Activated CD8-positive, alpha-beta memory T cell treated with anti-CD3 and anti-CD28 coated beads for 48 hours (primary cell): Measurements from ENCODE around the gene LEFTY2.
"Not testable (repeated sequence)": the region's sequence is repeated elsewhere in the genome, so short reads cannot be mapped to it uniquely, and the experiment has no call there.

Experiments used
- DNase-seq, 3 experiments: peaks; one replicate each; pipeline ENCODE4 v3.0.0-alpha.2; 2020; ENCODE audit warnings: low read depth in 2 of 3, low spot score in 2 of 3

Gene LEFTY2, protein sequence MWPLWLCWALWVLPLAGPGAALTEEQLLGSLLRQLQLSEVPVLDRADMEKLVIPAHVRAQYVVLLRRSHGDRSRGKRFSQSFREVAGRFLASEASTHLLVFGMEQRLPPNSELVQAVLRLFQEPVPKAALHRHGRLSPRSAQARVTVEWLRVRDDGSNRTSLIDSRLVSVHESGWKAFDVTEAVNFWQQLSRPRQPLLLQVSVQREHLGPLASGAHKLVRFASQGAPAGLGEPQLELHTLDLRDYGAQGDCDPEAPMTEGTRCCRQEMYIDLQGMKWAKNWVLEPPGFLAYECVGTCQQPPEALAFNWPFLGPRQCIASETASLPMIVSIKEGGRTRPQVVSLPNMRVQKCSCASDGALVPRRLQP

DNA sequence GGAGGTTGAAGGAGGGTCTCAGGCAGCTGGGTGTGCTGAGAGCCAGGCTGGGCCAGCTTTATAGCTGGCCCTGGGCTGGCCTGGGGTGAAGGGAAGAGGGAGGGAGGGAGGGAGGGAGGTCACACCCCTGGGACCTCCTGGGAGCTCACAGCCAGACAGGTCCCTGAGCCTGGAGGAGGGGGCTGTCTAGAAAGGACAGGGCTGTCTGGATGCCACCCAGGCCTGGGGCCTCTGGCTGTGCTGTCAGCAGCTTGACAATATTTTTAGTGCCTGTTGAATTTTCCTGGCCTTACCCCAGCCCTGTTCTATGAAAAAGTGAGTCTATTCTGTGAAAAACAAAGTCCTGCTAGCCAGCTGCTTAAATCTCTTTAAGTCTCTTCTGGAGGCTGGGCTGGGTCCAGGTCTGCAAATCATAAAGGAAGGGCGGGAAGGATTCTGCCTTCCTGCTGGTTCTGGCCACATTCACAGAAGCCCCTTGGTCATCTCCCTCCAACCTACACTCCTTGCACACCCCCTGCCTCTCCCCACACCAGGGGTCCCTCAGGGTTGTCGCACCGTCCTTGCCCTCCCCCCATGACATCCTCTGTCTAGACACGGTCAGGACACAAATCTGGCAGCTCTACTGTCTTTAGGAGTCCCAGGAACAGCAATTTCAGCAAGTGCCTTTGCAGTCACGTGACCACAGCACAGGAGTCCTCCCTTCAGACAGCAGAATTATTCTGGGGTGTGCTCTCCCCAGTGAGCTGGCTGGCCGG is at the start of gene LEFTY2:
Gene LEFTY2, minus strand, starts transcription at position 34 of the 755 bp plus-strand sequence. CDS start 80 bp downstream, outside the sequence.
- DNase-seq, result no peak

DNA sequence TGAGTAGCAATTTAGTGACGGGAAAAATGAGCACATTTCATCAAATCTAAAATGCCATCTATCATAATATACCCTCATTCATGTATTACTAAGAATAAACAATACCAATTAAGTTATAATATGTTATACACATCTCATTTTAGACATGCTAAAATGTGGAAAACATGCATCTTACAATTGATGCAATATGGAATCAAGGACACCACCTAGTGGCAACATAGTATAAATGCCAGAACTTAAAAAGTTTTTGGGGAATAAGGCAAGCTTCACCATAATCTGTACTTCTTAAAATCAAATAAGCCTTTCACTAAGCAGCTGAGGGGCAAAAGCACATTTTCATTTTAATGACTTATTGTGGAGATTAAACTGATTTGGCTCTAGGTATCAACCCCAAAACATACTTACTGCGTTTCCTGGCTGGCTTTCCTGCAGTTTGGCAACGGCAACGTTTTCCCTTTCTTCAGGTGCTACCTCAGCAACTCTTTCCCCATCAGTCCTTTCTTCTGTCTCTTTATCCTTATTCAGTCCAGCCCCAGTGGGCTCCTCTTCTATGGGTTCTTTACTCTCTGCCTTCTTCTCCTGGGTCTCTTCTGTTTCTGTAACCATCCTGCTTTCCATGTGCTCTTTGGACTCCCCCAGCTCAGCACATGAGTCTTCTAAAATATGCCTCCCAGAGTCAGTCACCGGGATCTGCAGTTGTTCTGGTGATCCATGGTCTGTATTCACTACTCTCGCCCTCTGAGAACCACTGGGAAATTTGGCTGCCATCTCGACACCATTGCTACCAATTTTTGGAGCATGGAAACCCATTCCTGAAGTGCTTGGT is 46.7 kb upstream of the LEFTY2 start:
- DNase-seq, result no peak

DNA sequence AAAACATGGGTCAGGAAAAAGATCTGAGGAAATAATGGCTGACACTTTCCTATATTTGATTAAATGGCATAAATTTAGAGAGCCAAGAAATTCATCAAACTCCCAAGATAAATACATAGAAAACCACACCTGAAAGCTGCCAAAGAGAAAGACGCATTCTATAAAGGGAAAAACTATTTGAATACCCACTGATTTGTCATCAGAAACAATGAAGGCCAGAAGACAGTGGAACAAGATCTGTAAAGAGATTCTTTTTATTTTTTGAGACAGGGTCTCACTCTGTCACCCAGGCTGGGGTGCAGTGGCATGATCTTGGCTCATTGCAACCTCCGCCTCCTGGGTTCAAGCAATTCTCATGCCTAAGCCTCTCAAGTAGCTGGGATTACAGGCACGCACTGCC is 40.7 kb upstream of the LEFTY2 start:
- no peak for DNase-seq

DNA sequence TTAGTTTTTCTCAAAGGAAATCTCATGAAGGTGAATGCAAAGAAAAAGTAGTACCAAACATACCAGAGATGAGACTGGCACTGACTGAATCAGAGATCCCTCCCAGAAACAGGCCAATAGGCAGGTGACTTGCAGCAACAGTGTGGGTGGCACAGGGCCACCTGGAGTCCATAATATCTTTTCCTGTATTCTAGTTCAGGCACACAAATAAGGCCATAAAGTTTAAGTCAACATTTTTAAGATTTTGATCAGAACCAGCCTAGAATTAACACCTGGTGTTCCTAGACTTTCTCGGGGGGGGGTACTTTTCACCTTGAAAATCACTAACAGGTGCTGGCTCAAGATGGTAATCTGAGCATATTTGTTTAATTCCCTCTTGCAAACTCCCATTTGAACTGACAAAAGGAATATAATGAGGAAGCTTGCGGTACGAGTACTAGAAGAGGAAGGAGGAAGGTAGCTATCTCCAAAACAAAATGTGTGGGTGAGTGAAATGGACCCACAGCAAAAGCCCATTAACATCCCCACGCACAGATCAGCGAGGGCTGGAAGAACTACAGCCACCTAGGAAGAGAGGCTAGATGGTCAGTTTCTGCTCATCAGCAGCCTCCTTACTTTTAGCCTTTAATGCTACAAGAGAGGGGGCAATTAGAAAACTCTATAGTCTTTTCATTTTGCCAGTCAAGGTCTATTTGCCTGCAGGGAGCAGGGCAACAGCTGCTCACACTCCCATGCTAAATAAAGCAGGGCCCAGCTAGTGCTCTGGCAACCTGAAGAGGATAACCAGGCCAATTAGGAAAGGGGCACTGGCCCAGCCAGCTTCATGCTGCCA is 39.2 kb upstream of the LEFTY2 start:
- DNase-seq, result no peak

DNA sequence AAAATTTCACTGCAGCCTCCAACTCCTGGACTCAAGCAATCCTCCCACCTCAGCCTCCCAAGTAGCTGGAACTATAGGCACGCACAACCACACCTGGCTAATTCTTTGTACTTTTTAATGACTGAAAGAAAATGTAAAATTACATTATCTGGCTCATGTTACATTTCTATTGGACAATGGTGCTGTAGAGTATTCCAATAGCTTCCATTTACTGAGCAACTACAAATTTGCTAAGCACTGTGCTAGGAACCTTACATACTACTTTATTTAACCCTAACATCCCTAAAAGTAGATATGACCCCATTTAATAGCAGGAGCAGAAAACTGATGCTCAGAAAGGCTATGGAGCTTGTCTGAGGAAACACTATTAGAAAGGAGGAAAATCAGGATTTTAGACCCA is 38.4 kb upstream of the LEFTY2 start:
- no peak for DNase-seq

DNA sequence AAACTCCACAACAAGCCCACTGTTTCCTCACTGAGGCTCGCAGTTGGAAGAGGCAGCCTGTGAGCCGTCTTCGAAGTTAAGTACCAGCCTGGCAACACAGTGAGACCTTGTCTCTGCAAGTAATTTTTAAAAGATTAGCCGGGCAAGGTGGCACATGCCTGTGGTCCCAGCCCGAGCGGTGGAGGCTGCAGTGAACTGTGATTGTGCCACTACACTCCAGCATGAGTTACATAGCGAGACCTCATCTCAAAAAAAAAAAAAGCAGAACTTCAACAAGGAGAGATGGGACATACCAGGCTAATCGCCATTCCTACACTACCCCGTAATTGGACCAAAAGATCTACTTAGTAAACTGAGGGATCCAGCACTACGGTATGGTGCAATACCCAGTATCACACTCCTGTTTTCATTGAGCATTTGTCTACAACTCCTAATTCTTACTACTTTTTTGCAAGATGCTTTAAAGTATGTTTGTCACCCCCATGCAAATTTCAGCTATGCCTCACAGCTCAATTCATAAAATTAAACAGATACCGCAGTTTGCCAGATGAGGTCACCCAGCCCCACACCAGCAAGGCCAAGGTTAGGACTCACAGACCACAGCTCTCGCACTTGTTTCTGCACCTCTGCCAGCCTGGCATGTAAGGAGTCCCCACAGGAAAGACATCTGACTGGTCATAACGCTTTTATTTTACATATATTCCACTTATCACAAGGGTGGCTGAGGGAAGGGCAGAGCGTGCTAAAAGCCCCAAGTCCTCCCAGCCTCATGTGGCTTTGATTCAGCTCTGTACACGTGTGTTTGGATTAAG is 37.1 kb upstream of the LEFTY2 start:
- DNase-seq, result no peak

DNA sequence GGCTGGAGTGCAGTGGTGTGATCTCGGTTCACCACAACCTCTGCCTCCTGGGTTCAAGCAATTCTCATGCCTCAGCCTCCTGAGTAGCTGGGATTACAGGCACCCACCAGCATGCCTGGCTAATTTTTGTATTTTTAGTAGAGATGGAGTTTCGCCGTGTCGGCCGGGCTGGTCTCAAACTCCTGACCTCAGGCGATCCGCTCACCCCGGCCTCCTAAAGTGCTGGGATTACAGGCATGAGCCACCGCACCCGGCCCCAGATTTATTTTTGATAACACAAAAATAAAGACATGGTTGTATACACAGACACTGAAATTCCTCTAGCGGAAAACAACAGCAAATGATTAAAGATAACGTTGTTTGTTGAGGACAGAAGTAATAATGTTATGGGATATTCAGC is 34.1 kb upstream of the LEFTY2 start:
- not testable (repeated sequence) for DNase-seq

DNA sequence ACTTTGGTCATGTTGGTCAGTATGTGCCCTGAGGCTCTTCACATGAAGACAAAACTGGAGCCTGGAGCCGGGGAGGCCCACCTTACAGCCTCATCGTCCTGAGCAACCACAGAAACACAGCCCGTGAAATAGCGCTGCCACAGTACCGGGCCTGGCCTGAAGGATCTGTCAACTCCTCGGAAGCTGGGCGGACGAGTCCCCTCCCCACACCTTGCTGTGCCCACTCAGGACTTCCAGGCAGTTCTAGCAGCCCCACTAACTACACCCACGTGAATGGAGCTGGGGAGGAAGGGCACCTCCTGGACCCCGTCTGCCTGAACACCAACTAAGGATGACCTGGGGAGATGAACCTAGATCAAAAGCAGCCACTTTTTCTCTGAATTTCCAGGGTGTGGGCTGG is 33.4 kb upstream of the LEFTY2 start:
- no peak for DNase-seq

DNA sequence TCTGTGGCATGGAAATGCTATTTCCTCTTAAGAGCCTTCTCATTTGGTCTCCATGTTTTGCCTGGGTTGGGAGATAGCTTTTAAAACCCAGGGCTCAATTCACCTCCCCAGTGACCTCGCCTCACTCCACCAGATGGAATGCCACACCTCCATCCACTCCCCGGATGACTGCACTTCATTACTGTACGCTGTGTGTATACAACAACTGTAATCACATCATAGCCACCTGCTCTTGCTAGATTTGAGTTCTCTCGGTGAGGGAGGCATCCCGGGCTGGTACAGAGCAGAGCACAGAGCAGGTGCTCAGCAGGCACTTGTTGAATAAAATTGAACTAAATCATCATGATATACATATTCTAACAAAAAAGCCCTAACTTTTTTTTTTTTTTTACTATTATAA is 32.1 kb upstream of the LEFTY2 start:
- DNase-seq, result no peak

DNA sequence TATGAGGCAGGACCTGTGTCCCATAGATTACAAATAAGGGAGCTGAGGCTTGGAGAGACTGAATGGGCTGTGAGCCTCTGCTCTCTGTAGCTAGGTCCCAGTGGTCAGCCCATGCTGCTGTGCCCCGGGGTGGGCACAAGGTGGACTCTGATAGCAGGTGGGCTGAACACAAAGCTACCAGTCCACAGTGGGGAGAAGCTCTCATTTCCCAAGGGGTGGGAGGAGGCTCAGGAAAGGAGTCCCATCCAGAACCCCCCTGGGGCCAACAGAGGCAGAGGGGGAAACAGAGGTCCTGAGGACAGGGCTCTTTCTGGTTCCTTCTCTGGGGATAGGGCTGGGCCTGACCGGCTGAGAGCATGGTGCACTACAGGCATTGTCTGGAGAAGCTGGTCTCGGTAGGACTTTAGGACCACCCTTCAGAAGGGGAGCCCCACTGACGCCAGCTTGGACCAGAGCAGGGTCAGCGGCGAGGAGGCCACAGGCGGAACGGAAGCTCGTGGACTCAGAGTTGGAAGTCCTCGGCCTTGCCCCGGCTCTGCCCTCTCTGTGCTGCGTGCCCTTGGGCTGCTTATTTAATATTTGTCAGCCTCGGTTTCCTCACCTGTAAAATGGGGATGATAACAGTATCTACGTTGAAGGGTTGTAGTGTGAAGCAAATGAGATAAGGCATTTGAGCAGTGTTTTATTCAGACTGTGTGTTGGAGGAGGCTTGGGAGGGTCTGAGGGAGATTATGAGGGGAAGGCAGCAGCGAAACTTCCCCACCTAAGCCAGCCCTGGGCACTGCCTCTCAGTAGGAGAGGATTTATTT is 31.5 kb upstream of the LEFTY2 start:
- DNase-seq, result no peak

DNA sequence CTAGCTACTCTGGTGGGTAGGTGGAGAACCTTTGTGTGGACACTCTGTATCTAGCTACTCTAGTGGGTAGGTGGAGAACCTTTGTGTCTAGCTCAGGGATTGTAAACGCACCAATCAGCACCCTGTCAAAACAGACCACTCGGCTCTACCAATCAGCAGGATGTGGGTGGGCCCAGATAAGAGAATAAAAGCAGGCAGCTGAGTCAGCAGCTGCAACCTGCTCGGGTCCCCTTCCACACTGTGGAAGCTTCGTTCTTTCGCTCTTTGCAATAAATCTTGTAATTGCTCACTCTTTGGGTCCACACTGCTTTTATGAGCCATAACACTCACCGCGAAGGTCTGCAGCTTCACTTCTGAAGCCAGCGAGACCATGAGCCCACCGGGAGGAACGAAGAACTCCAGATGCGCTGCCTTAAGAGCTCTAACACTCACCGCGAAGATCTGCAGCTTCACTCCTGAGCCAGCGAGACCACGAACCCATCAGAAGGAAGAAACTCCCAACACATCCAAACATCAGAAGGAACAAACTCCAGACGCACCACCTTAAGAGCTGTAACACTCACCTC is 29.7 kb upstream of the LEFTY2 start:
- DNase-seq, result not testable (repeated sequence)

DNA sequence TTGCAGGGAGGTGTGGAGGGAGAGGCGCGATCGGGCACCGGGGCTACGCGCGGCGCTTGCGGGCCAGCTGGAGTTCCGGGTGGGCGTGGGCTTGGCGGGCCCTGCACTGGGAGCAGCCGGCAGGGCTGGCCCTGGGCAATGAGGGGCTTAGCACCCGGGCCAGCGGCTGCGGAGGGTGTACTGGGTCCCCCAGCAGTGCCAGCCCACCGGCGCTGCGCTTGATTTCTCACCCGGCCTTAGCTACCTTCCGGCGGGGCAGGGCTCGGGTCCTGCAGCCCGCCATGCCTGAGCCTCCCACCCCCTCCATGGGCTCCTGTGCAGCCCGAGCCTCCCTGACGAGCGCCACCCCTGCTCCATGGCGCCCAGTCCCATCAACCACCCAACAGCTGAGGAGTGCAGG is 28.7 kb upstream of the LEFTY2 start:
- not testable (repeated sequence) for DNase-seq

DNA sequence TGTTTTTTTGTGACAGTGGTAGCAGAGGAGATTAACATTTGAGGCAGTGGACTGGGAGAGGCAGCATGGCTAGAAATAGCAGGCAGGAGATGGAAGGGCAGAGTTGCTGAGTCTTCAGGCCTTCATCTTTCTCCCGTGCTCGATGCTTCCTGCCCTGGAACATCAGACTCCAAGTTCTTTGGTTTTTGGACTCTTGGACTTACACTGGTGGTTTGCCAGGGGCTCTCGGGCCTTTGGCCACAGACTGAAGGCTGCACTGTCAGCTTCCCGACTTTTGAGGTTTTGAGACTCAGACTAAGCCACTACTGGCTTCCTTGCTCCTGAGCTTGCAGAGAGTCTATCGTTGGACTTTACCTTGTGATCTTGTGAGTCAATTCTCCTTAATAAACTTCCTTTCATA is 24.2 kb upstream of the LEFTY2 start:
- no peak for DNase-seq

DNA sequence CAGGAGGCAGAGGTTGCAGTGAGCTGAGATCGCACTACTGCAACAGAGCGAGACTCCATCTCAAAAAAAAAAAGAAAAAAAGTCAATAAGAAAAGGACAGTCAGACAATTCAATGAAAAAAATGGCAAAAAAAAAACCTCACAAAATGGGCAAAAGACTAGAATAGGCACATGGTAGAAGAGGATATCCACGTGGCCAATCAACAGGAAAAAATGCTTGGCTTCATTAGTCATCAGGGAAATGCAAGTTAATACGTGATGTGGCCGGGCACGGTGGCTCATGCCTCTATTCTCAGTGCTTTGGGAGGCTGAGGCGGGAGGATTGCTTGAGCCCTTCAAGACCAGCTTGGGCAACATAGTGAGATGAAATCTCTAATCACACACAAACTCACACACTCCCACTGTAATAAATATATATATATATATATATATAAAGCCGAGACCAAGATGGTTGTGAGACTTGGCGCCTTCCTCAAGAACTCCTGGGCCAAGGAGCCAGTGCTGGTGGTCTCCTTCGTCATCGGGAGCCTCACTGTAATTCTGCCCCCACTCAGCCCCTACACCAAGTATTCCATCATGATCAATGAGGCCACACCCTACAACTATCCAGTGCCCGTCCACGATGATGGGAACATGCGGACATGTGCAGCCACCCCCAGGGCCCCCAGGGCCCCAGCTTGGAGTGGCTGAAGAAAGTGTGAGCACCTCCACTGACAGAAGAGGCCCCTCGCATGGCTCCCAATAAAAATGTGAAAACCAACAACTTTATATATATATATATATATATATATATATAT is 22.9 kb upstream of the LEFTY2 start:
- no peak for DNase-seq

DNA sequence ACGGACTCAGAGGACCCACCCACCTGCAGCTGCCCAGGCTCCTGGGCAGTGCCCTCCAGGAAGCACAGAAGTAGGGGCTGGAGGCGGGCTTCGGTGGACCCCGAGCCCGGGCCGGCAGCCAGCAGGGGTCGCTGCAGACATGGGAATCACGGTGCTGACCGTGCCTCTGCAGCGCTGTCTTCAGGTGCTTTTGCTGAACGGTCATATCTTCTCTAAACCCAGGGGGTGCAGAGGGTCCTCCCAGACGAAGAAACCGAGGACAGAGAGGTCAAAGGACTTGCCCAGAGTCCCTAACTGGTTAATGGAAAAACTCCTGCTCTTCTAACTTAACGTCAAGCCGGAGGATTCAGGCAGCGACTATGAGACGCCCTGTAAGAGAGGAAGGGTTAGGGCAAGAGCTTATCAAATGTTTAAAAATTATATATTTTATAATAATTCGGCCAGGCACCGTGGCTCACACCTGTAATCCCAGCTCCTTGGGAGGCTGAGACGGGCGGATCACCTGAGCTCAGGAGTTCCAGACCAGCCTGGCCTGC is 21.5 kb upstream of the LEFTY2 start:
- peak; percentile 23 to 79 (median 59) for DNase-seq

DNA sequence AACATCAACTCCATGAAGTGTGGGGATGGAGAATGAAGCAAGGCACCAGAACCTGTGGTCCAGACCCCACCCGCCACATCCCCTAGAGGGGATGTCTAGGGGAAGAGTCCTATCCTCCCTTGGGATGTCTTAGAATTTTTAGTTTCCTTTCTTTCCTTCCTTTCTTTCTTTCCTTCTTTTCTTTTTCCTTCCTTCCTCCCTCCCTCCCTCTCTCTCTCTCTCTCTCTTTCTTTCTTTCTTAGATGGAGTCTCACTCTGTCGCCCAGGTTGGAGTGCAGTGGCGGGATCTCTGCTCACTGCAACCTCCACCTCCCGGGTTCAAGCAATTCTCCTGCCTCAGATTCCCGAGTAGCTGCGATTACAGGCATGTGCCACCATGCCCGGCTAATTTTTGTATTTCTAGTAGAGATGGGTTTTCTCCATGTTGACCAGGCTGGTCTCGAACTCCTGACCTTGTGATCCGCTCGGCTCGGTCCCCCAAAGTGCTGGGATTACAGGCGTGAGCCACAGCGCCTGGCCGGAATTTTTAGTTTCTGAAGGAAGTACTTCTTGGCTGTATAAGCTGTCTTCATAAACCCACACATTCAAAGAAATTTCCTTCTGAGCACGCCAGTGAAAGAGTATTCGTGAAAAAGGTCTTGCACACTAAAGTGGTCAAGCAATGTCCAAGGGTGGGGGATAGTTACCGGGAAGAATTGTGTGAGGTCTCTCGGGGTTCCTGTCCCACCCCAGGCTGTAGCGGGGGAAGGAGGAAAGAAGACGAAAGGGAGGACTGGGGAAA is 20.8 kb upstream of the LEFTY2 start:
- DNase-seq, result no peak

DNA sequence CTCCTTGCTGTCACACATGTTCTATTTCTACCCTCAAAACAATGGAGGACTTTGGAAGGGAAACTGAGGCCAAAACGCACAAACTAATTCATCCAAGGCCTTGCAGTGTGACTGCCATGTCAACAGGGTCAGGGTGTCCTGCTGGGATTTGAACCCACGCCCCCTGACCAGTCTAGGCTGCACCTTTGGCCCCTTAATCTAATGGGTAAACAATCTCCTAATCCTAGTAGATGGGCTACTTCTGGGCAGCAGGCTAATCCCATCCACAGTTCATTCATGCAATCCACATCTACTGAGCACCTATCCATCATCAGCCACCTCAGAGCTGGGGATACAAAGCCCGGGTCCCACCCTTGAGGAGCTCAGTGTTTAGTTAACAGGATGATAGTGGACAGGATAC is 17.0 kb upstream of the LEFTY2 start:
- DNase-seq, result no peak
